Astrocyte of the cerebellum (primary cell): ENCODE data around the gene TELO2.

Source experiments
- DNase-seq: peaks from one replicate; pipeline ENCODE4 v3.0.0-alpha.2; 2011; ENCODE audit warnings: low read depth
- H3K4me3 ChIP-seq: 2 replicates; pipeline ENCODE4 v1.5.1; 2011; ENCODE audit warnings: mild to moderate bottlenecking, low read depth, low read length, moderate library complexity
- in situ Hi-C: cut with HindIII; loops from 2 replicates; pipeline ENCODE4 v1.10.0; 2017; ENCODE audit warnings: low sequenced_read_pairs
- TF ChIP-seq, protein P1 (sequence below): IDR thresholded peaks from 2 replicates; pipeline ENCODE4 v1.5.1; 2012; ENCODE audit warnings: low read length, low read depth, moderate library complexity, mild to moderate bottlenecking; ENCODE audit errors: missing control alignments

Gene TELO2

DNA sequence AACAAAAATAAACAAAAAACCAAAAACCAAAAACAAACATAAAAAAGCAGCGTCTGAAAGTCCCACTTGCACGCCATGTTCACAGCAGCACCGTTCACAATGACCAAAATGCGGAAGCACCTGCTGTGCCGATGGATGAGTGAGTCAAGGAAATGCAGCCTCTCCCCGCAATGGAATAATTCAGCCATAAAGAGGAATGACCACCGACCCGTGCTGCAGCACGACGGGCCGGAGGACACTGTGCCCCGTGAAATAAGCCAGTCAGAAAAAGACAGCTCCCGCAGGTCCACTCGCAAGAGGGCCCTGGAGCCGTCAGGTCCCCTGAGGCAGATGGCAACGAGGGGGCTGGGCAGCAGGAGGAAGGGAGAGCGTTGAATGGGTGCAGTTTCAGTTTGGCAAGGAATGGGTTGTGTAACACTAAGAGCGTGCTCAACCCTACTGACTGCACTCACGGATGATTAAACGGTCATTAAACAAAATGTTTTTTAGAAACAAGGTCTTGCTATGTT lies 23.4 kb upstream of the TELO2 start:
- no peak for DNase-seq
- no peak overlapping the region for H3K4me3 ChIP-seq
- TF ChIP-seq, protein P1, sequence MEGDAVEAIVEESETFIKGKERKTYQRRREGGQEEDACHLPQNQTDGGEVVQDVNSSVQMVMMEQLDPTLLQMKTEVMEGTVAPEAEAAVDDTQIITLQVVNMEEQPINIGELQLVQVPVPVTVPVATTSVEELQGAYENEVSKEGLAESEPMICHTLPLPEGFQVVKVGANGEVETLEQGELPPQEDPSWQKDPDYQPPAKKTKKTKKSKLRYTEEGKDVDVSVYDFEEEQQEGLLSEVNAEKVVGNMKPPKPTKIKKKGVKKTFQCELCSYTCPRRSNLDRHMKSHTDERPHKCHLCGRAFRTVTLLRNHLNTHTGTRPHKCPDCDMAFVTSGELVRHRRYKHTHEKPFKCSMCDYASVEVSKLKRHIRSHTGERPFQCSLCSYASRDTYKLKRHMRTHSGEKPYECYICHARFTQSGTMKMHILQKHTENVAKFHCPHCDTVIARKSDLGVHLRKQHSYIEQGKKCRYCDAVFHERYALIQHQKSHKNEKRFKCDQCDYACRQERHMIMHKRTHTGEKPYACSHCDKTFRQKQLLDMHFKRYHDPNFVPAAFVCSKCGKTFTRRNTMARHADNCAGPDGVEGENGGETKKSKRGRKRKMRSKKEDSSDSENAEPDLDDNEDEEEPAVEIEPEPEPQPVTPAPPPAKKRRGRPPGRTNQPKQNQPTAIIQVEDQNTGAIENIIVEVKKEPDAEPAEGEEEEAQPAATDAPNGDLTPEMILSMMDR = no peak
- in situ Hi-C loops = no loop called here

DNA sequence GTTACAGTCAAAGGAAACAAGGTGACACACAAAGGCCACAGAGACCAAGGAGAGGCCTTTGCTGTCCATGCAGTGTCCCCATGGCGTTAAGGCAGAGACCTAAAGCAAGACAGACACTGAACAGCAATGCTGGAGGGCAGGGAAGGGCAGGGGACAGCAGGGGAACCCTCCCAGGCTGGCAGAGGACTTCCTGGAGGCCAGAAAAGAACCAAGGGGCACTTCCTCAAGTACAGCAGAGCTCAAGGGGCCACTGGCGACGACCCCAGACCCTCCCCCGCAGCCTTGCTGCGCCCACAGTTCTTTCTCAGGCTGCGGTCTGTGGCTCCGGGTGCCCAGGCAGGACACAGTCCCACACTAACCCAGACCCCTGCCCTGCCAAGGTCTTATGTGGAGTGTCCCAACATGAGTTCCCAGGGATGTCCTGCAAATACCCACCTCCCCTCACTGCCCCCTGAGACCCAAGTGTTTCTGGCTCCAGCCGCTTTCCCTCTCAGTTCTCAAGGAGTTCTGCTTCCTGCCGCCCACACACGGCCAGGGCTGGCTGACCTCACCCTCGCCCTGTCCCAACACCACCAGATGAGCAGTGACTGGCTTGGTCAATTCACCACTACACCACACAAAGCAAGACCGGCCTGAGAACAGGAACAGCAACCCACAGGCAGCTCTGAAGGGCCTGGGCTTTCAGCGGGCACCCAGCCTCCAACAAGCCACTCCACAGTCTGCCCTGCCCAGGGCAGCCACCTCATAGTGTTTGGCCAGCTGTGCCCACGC lies 22.5 kb upstream of the TELO2 start:
- TF ChIP-seq, protein P1 = no peak
- in situ Hi-C loops = no loop called here
- DNase-seq = no peak
- no peak overlapping the region for H3K4me3 ChIP-seq

DNA sequence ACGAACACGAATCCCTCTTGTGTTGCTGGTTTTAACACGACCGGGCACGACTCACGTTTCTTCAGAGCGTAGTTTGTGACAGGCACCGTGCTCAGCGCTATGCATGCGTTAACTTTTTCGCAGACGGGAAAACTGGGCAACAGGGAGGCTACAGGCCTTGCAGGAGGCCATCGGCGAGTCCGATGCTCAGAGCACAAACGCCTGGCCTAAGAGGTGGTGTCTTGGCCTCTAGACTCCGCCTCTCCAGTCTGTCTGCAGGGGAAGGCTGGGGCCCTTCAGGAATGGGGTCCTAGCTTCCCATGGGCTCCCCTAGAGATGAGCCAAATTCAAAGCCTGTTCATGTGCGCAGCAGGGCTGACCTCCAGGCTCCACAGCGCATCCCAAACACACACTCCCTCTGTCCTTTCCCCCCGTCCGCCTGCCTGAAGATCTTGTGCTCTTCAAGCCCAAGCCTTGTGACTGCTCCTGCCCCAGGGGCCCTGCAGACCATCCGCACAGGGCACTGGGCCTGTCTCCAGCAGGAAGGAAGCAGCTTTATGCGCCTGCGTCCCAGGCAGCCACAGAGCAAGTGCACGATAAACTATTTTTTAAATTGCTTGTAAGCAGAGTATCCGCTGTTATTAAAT lies 21.5 kb upstream of the TELO2 start:
- TF ChIP-seq, protein P1 = no peak
- H3K4me3 ChIP-seq = no peak overlapping the region
- in situ Hi-C loops = no loop called here
- no peak for DNase-seq

DNA sequence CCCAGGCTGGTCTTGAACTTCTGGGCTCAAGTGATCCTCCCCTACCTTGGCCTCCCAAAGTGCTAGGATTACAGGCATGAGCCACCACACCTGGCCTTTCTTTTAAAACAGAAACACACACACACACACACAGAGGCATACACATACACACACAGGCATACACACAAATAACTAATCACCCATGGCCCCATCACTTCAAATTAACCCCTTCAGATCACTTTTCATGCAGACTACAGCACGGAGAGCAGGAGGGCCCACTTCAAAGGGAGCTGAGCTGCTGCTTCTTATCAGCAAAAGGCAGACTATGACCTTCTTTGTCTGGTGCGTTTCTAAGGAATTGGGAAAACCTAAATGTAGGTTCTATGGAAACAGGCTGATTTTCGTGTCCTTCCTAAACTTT lies 20.2 kb upstream of the TELO2 start:
- TF ChIP-seq, protein P1 = no peak

DNA sequence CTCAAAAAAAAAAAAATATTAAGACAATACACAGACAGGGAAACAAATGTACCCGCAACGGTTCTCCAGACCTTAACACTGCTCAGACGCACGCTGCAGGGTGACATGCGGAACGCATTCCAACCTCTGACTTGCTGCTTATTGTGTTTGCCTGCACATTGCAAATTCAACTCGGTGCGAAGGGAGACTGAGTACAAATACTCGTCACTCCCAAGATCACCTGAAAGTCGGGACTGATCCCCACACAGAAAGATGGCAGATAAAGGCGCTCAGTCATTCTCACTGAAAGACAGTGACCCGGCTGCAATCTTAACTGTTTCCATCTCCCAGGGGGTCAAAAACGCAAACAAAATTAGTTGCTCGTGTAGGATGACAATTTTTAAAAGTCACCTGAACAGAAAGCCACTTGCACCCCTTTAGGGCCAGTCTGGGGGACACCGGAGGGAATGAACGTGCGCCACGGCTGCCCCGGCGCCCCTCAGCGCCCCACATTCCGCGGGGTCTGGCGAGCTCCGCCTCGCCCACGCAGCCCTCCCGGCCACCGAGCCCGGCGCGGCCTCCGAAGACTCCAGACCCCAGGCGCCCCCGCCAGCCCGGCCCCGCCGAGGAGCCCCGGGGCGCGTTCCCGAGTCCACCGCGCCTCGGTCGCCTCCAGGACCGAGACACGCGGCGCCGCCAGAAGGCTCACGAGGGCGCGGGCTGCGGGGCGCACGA lies 18.9 kb upstream of the TELO2 start:
- in situ Hi-C loops = no loop called here
- TF ChIP-seq, protein P1 = no peak
- H3K4me3 ChIP-seq = peak overlapping the region; percentile 70
- DNase-seq = no peak

More for the DNA sequence above, 20.2 kb upstream of the TELO2 start:
- H3K4me3 ChIP-seq = no peak overlapping the region
- in situ Hi-C loops = no loop called here
- no peak for DNase-seq

DNA sequence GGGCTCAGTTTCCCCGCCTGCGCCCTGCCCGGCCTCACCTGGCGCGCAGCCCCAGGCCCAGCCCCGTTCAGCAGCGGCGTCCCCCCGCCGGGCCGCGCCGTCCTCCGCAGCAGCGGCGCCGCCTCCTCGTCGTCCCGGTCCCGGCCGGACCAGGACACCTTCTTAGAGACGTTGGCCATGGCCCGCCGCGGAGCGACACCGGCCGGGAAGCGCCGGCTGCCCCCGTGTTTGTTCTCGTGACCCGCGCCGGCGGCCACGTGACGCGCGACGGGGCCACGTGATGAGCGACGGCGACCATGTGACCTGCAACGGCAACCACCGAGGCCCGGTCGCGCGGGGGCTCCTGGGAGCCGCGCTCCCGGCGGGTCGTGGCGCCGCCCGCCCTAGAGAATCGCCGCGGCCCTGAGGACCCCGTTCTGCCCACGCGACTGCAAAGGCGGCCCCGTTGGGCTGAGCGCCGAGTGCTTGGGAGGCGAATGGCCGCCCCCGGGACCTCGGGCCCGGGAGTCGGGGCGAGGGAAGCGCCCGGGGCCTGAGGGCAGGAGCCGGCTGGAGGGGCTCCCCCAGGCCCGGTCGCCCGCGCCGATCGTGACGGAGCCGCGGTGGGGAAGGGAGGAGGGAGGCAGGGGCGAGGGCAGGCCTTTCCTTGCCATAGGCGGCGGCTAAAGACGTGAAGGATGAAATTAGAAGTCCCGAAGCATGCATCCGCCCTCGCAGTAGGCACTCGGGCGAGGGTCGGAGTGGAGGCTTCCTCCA lies 18.2 kb upstream of the TELO2 start, which contains the start of gene CLCN7:
Gene CLCN7, minus strand, starts transcription at position 233 of the 756 bp plus-strand sequence. Its CDS starts 54 bp downstream, at position 179.
- TF ChIP-seq, protein P1 = no peak
- in situ Hi-C loops = loop anchor here (25.0 kb wide), 1 partner anchor 88 kb away; no protein-coding TSS in a partner anchor
- peak; percentile 56 for DNase-seq

More for the DNA sequence above, 18.2 kb upstream of the TELO2 start, which contains the start of gene CLCN7:
- H3K4me3 ChIP-seq = peak within 1 kb of the TSS; percentile 70
